ENCODE measurements around the gene ADA. TPM values are rescaled to one million over a fixed set of nuclear protein-coding genes. Genes with fewer than 3 reads are reported as not detected.

Gene ADA
- total RNA-seq, 1 donor from 2014 or later = 19.2 TPM

- no peak for DNase-seq (ENCODE audit: low read depth)
- Histone ChIP-seq H3K27me3 (ENCODE audit: control insufficient read depth, insufficient read depth, low read length) (no peaks in the 10 kb centered on the region), H3K4me3 (ENCODE audit: low read depth, low read length) (no peak overlapping the region), H3K36me3 (ENCODE audit: control insufficient read depth, insufficient read depth, low read length) (peaks cover 1% of the 10 kb centered on the region)
- TF ChIP-seq CTCF (IDR thresholded peaks at IDR 0.05; ENCODE audit: insufficient read depth, low read length, poor library complexity, severe bottlenecking) = no peak
These were observed 28.8 kb downstream of the ADA start for GRCh38 chr20:44622501-44623270.

DNA sequence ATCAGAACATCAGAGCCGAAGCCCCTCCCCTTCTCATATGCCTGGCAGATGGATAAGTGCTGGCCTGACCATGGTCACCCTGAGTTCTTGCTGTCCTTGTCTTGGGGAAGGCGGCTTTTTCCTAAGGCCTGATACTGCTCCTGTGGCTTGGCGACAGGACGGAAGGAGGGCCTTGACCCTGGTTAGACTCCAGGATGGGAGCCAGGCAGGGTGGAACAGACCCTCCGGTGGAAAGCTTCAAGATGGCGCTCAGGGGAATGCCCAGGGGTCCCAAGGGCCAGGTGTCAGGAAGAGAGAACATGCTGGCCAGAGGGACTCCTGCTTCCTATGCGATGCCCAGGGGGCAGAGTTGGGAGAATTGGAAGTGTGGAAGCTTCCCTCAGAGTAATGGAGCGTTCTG is 29.6 kb downstream of the ADA start:
- TF ChIP-seq CTCF (IDR thresholded peaks at IDR 0.05; ENCODE audit: insufficient read depth, low read length, poor library complexity, severe bottlenecking) = no peak
- peaks cover 1% of the 10 kb centered on the region for H3K36me3 ChIP-seq (ENCODE audit: control insufficient read depth, insufficient read depth, low read length)
- no peak for DNase-seq (ENCODE audit: low read depth)
- H3K27me3 ChIP-seq (ENCODE audit: control insufficient read depth, insufficient read depth, low read length) = no peaks in the 10 kb centered on the region
- no peak overlapping the region for H3K4me3 ChIP-seq (ENCODE audit: low read depth, low read length)

GRCh38 chr20:44621325-44621724 is 30.2 kb downstream of the ADA start:
- Histone ChIP-seq H3K36me3 (ENCODE audit: control insufficient read depth, insufficient read depth, low read length) (peaks cover 1% of the 10 kb centered on the region), H3K27me3 (ENCODE audit: control insufficient read depth, insufficient read depth, low read length) (no peaks in the 10 kb centered on the region), H3K4me3 (ENCODE audit: low read depth, low read length) (no peak overlapping the region)
- DNase-seq (ENCODE audit: low read depth) = no peak
- no peak for TF ChIP-seq CTCF (IDR thresholded peaks at IDR 0.05; ENCODE audit: insufficient read depth, low read length, poor library complexity, severe bottlenecking)

- H3K27me3 ChIP-seq (ENCODE audit: control insufficient read depth, insufficient read depth, low read length) = no peaks in the 10 kb centered on the region
- H3K36me3 ChIP-seq (ENCODE audit: control insufficient read depth, insufficient read depth, low read length) = peaks cover 1% of the 10 kb centered on the region
- no peak for DNase-seq (ENCODE audit: low read depth)
- TF ChIP-seq CTCF (IDR thresholded peaks at IDR 0.05; ENCODE audit: insufficient read depth, low read length, poor library complexity, severe bottlenecking) = no peak
- H3K4me3 ChIP-seq (ENCODE audit: low read depth, low read length) = no peak overlapping the region
These were observed 31.5 kb downstream of the ADA start for GRCh38 chr20:44620030-44620429.

- H3K4me3 ChIP-seq (ENCODE audit: low read depth, low read length) = no peak overlapping the region
- TF ChIP-seq CTCF (IDR thresholded peaks at IDR 0.05; ENCODE audit: insufficient read depth, low read length, poor library complexity, severe bottlenecking) = no peak
- no peaks in the 10 kb centered on the region for H3K27me3 ChIP-seq (ENCODE audit: control insufficient read depth, insufficient read depth, low read length)
- no peak for DNase-seq (ENCODE audit: low read depth)
- H3K36me3 ChIP-seq (ENCODE audit: control insufficient read depth, insufficient read depth, low read length) = peaks cover 1% of the 10 kb centered on the region
These were observed 32.2 kb downstream of the ADA start for GRCh38 chr20:44619294-44619693.

DNA sequence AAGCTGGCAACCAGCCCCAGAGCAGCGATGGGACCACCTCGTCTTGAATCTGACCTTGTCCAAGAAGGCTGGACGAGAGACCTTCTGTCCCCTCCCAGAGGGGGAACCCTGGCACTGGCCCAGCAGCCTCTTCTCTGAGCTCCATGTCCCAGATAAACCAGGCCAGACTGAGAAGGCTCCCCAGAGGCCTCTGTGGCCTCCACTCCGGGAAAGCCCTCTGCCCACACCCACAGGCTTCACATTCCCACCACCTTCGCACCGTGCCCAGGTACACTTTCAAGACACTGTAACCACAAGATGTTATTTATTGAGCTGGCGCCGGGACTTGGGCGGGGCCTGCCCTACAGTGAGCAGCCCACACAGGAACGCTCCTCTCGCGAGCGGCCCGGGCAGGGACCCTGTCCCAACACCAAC is 33.2 kb downstream of the ADA start:
- Histone ChIP-seq H3K4me3 (ENCODE audit: low read depth, low read length) (no peak overlapping the region), H3K27me3 (ENCODE audit: control insufficient read depth, insufficient read depth, low read length) (no peaks in the 10 kb centered on the region), H3K36me3 (ENCODE audit: control insufficient read depth, insufficient read depth, low read length) (no peaks in the 10 kb centered on the region)
- no peak for TF ChIP-seq CTCF (IDR thresholded peaks at IDR 0.05; ENCODE audit: insufficient read depth, low read length, poor library complexity, severe bottlenecking)
- DNase-seq (ENCODE audit: low read depth) = no peak

Data from kidney epithelial cell (primary cell).